Activated gamma-delta T cell treated with Interleukin-2 at 50 U/mL for 16 hours (primary cell): Measurements from ENCODE around the gene NOVA1.
"Not testable (repeated sequence)": the region's sequence is repeated elsewhere in the genome, so short reads cannot be mapped to it uniquely, and the experiment has no call there.

Source experiments
- DNase-seq: peaks from one replicate; pipeline ENCODE4 v3.0.0-alpha.2; 2020

Gene NOVA1

GRCh38 chr14:26597589-26598080 lies at the start of gene NOVA1:
TSS of gene NOVA1 (minus strand) at chr14:26598033. CDS start at chr14:26597436, 597 bp downstream.
- DNase-seq = no peak

- DNase-seq = not testable (repeated sequence)
Observed at GRCh38 chr14:26645057-26645456, 47.2 kb upstream of the NOVA1 start.

GRCh38 chr14:26636561-26636960 lies 38.7 kb upstream of the NOVA1 start:
- no peak for DNase-seq

- not testable (repeated sequence) for DNase-seq
Observed at GRCh38 chr14:26634946-26635345, 37.1 kb upstream of the NOVA1 start.

GRCh38 chr14:26626256-26626655 lies 28.4 kb upstream of the NOVA1 start:
- no peak for DNase-seq

GRCh38 chr14:26622611-26623010 lies 24.8 kb upstream of the NOVA1 start:
- DNase-seq = no peak

DNA sequence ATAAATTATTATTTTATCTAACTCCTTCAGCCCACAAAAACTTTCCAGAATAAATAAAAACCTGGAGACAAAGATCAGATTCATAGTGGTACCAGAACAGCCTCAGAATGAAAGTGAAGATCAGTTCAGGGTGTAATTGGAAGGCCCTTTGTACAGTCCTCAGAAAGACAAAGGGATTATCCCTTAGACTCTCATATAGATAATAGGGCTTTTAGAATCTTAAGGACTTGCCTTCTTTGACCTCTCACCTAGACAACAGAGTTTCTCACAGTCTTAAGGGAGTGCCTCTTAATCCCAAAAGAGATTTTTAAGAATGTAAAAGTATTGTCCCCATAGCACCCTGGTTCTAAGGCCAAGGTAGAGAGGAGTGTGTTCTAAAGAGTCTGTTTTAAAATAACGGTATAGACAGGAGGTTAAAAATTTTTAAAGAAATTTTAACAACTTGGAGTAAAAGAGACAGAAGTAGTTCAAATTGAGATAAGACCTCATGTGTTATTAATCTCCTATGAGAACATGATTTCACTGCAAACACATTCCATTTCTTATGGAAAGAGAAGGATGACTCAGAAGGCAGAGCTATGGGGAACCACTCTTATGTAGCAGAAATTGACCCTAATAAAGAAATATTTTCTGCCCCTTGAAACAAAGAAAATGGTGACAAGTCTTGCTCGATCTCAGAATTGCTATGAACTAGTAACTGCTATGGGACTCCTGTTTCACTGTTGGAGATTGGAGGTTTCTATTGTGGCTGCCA lies 24.2 kb upstream of the NOVA1 start:
- no peak for DNase-seq

DNA sequence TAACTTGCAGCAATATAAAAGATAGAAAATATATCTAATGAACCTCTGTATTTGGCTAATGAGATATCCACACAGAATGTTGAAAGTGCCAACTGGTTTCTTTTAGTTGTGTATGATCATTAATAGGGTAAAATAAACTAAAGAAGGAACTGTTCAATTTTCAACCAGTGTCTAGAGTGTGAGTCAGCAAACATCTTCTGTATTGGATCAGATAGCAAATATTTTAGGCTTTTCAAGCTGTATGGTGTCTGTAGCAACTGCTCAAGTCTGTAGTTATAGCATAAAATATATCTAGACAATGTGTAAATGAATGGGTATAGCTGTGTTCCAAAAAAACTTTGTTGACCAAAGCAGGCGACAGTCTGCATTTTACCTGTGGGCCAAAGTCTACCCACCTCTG lies 23.5 kb upstream of the NOVA1 start:
- DNase-seq = no peak

DNA sequence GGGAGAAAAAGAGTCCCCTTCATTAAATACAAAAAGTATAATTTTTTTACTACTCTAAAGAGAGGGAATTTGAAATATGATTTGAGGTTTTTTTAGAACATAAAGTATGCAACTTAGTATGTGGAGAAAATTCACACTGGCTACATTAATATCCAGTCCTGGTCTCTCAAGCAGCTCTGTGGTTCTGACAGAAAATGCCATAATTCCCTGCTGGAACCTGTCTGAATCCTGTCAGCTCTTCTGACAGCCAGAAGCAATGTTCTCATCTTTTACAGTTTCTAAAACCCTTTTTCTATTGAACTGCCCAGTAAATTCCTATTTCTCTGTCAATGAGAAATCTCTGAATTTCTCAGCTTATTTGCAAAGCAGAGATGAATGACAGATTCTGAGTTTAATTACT lies 13.4 kb upstream of the NOVA1 start:
- no peak for DNase-seq

DNA sequence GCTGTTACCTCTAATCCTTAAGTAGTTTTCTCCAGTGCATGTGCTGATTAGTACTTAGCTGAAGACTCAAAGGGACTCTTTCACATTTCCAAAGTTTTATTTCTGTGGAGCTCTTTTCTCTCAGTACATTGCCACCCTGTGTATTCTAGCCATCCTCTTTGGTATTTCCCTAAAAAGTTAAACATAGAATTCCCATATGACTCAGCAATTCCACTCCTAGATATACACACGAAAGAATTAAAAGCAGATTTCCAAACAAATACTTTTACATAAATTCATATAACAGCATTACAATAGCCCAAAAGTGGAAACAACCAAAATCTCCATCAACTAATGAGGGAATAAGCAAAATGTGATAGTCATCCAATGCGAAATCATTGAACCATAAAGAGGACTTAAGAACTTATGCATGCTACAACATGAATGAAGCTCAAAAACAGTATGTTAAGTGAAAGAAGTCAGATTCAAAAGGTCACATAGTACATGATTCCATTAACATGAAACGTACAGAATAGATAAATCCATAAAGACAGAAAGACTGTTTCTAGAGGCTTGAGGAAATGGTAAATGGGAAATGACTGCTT lies 9.0 kb upstream of the NOVA1 start:
- DNase-seq = no peak

DNA sequence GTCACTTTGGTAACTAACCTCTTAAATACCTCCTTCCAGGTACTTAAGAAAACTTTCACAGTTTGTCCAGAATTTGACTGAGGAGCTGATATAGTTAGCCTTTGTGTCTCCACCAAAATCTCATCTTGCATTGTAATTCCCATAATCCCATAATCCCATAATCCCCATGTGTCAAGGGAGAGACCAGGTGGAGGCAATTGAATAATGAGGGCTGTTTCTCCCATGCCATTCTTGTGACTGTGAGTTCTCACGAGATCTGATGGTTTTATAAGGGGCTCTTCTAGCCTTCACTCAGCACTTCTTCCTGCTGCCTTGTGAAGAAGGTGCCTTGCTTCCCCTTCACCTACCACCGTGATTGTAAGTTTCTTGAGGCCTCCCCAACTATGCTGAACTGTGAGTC lies 7.8 kb upstream of the NOVA1 start:
- no peak for DNase-seq

DNA sequence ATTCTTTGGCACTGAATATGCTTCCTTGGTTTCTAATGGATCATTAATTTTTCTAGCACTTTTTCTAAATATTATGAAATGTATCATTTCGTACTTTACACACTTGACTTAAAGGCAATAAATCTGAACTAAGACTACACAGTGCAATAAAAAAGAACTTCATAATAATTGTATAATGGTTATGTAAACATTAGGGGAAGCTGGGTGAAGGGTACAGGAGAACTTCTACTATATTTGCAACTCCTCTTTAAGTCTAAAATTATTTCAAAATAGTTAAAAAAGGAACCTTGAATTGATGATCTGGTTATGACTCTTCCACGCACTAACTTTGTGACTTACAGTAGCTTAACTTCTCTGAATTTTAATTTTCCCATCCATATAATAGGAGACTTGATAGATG lies 5.1 kb upstream of the NOVA1 start:
- no peak for DNase-seq

GRCh38 chr14:26601856-26602255 lies 4.0 kb upstream of the NOVA1 start:
- DNase-seq = no peak

DNA sequence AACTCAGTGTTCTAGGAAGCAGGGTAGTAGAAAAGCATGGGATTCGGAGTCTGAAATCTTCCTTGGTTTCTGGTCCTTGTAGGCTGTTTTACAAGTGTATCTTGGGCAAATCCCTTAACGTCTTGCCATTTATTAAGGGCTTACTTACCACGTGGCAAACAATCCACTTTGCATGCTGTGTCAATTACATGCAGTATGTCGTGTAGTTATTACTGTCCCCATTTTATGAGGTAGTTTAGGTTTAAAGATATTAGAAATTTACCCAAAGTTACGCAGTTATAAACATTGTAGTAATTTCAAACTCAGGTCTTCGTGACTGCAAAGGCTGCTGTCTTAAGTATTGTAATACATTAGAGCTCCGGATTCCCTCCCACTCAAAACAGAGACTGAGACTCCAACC lies 1.5 kb upstream of the NOVA1 start:
- DNase-seq = no peak

DNA sequence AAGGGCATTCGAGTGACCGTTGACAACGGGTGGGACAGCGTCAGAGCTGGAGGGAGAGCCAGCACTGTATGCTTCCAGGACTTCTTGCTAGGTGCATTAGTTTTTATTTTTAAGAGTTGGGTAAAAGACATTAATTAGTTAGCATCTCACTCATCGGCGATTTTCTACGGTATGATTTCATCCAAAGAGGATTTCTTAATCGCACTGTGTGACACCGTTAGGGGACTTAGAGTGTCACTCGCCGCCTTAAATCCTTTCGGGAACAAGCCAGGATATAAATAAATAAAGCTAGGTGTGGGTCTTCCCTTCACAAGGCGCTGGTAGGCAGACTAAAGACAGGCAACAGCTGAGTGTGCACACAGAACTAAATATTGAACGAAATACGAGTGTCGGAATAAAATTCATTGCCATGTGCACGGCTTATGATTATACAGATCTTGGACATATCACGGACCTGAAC lies 869 bp upstream of the NOVA1 start:
- no peak for DNase-seq

GRCh38 chr14:26598081-26598671 lies 343 bp upstream of the NOVA1 start:
- DNase-seq = no peak

DNA sequence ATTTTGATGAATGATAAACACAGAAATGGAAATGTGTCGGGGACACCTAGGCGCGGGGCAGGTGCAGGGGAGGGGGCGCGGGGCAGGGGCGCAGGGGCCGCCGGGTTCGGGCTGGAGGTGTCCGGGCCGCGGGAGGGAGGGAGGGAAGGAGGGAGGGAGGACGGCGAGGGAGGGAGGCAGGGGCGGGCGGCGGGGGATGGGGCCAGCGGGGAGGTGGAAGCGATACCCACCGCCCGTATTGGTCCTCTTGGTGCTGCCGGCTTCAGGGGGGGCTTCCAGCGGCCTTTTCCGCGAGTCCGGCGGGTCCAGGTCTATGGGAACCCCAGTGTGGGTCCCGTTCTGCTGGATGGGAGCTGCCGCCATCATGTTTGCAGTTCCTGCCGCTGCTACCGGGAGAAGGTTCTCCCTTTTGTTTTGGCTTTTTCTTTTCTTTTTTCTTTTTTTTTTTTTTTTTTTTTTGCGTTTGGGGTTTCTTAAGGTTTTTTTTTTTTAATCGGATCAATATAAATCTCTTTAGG lies 703 bp downstream of the NOVA1 start:
- no peak for DNase-seq

DNA sequence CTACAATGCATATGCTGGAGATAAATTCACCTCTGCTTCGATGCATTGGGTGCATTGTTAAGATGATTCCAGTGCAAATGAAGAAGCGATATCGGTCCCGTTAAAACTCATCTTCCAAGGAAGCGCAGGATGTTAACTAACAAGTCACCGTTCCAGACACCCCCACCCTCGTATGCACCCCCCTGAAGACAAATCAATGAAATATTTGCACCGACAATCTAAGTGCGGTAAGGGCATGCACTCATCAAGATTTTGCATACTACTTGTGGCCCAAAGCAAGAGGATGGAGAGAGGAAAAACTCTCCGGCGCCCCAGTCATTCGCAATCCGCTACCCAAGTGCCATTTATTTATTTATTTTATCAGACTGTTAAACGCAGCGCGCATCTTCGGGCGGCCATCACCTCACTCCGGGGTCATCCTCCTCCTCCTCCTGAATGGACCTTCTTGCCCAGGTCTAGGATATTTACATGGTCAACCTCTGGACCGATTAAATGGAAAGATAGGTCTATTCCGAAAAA lies 1.2 kb downstream of the NOVA1 start:
- no peak for DNase-seq

- DNase-seq = no peak
Observed at GRCh38 chr14:26595926-26596542, 1.8 kb downstream of the NOVA1 start.

GRCh38 chr14:26594756-26595545 lies 2.9 kb downstream of the NOVA1 start:
- DNase-seq = no peak

DNA sequence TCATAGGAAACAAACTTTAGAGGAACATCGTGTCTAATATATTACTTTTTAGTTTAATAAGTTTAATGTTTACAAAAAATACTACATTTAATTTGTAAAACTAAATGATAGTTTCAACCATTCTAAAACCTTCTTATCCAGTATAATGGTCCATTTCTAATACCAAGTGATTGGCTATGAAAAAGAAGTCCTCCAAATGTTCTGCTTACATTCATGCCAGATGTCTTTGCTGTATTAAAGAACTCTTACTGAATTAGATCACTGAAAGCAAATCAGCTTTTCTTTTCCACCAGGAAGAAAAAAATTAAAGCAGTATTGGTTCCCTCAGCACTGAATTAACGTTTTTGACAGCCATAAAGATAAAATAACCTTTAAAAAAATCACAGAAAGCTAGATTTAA lies 3.7 kb downstream of the NOVA1 start:
- no peak for DNase-seq

DNA sequence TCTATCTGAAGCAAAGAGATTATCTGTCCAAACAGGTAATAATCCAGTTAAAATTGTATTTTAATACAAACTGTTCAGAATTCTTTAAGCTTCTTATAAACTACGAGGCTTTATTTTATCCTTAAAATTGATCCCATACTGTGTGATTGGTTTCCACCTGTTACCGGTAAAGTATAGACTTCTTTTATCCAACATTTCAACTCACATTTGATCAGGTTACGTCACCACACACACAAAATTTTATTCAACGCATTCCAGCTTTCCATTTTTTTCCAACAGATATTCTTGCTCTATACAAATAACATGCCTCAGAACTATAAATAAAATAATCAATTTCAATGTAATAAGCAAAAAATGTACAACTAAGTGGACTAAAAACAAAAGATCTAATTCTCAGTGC lies 4.5 kb downstream of the NOVA1 start:
- no peak for DNase-seq
